HG02943 (cell line): ENCODE results near the gene NOSIP.

Experiments
- ATAC-seq: cut with Tn5 transposase; IDR thresholded peaks from one replicate; pipeline ENCODE4 v1.9.1; 2021; ENCODE audit warnings: mild to moderate bottlenecking, low read depth, moderate library complexity; ENCODE audit not compliant: unreplicated experiment

Gene NOSIP

GRCh38 chr19:49514151-49514550 is 66.2 kb downstream of the NOSIP start:
- no peak for ATAC-seq

GRCh38 chr19:49513746-49514118 is 66.6 kb downstream of the NOSIP start:
- ATAC-seq, result no peak

GRCh38 chr19:49512970-49513745 is 67.2 kb downstream of the NOSIP start:
- no peak for ATAC-seq

GRCh38 chr19:49507803-49508494 is 72.4 kb downstream of the NOSIP start:
- no peak for ATAC-seq

- ATAC-seq, result no peak
These were observed 73.7 kb downstream of the NOSIP start for GRCh38 chr19:49506575-49507105.
